ENCODE results near the gene LIM2.

The LIM2 gene

GRCh38 chr19:51396175-51396574 is 8.4 kb upstream of the LIM2 start:
- DNase-seq (ENCODE audit: low spot score), result no peak

GRCh38 chr19:51394050-51394836 is 6.5 kb upstream of the LIM2 start:
- peak; percentile 100 for DNase-seq (ENCODE audit: low spot score)

DNA sequence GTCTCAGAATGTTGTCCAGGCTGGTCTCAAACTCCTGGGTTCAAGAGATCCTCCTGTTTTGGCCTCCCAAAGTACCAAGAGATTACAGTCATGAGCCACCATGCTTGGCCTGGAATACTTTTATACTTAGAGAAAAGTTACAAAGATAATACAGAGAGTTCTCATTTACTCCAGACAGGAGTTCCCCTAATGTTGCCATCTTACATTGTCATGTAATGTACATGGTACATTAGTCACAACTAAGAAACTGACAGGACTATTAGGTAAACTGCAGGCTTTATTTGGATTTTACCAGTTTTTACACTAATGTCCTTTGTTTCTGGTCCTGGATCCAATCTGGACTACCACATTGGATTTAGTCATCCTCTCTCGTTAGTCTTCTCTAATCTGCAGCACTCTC is 4.9 kb upstream of the LIM2 start:
- no peak for DNase-seq (ENCODE audit: low spot score)

GRCh38 chr19:51391073-51391611 is 3.4 kb upstream of the LIM2 start:
- no peak for DNase-seq (ENCODE audit: low spot score)

- no peak for DNase-seq (ENCODE audit: low spot score)
Observed at GRCh38 chr19:51389143-51389542, 1.4 kb upstream of the LIM2 start.

DNA sequence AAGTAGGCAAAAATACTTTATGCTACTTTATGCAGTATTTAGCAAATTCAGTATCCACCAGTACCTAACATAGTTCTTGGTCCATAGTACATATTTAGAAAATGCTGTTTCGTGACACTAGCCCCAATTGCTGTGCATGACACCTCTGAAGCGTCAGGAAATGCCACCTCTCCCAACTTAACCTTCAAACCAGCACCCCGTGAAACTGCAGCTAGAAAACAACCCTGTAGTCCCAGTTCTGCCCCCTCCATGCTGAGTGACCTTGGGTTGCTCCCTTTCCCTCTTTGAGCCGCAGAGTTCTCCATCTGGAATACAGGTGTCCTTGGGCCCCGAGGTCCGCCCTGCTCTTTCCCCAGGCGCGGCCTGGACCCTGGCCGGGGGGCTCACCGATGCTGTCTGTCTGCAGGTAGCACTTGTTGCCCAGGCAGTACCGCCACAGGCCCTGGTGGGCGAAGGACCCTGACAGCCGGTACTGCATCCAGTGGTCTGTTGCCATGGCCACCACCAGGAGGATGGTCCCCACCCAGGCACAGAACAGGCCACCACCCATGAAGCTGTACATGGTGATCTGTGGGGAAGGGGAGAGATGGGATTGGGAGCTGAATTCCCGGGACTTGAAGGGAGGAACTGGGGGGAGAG is 773 bp downstream of the LIM2 start:
- no peak for DNase-seq (ENCODE audit: low spot score)

GRCh38 chr19:51382004-51382403 is 5.8 kb downstream of the LIM2 start:
- no peak for DNase-seq (ENCODE audit: low spot score)

DNA sequence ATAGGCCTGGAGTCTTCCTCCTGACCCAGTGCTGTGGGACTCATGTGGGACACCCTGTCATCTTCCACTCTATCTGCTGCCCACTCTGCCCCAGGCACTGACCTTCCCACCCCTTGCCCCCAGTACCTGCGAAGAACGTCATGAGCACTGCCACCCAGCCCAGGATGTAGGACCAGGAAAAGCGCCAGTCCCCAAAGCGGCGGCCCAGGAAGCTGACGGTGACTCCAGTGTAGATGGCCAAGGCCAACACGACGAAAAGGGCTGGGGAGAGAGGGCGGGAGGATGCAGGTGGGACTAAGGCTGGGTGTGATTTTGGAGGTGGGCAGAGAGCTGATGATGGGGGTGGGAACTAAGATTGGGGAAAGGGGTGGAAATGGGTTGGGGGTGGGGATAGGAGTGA is 7.4 kb downstream of the LIM2 start:
- no peak for DNase-seq (ENCODE audit: low spot score)

DNA sequence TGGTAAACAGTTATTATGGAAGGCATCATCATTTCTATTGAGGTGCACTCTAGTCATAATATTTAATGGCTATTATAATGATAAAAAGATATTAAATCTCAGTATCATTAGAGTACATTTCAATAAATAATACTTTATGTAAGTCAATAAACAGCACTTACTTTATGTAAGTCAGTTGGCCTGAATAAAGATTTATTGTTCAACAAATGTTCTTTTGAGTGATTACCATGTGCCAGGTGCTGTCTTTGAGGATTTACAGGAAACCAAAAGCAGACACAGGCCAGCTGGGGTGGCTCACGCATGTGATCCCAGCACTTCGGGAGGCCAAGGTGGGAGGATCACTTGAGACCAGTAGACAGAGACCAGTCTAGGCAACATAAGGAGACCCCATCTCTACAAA is 10.4 kb downstream of the LIM2 start:
- no peak for DNase-seq (ENCODE audit: low spot score)

GRCh38 chr19:51375504-51376221 is 12.1 kb downstream of the LIM2 start:
- DNase-seq (ENCODE audit: low spot score), result no peak

- no peak for DNase-seq (ENCODE audit: low spot score)
Observed at GRCh38 chr19:51372649-51373504, 14.9 kb downstream of the LIM2 start, which contains the start of gene NKG7. Gene NKG7, minus strand, starts transcription at chr19:51372654. Its CDS starts 119 bp downstream, at chr19:51372535.

DNA sequence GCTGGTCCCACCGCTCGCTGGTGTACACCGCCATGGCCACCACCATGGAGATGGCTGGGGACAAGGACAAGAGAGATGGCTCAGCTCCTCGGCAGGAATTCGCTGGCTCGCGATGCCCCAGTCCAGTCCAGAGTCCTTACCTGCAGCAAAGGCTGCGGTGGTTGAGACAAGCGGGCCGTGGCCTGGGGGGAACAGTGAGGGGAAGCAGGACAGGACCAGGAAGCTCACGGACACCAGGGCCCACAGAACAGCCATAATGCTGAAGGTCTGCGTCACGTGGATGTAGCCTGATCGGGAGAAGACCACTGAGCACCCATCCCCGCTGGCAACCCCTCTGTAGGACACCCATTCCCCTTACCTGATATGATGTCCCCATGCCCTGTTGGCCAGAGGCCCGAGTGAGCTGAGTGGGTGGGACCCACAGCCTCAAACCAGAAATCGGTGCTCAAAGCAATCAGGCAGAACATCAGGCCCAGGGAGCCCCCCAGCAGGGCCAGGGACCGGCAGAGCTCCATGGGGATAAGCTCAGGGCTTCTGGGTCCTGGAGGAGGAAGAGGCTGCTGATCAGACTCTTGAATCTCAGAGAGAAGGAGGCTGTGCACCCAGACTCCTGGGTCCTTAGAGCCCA is 15.6 kb downstream of the LIM2 start:
- no peak for DNase-seq (ENCODE audit: low spot score)

GRCh38 chr19:51371186-51371690 is 16.5 kb downstream of the LIM2 start:
- DNase-seq (ENCODE audit: low spot score), result no peak

DNA sequence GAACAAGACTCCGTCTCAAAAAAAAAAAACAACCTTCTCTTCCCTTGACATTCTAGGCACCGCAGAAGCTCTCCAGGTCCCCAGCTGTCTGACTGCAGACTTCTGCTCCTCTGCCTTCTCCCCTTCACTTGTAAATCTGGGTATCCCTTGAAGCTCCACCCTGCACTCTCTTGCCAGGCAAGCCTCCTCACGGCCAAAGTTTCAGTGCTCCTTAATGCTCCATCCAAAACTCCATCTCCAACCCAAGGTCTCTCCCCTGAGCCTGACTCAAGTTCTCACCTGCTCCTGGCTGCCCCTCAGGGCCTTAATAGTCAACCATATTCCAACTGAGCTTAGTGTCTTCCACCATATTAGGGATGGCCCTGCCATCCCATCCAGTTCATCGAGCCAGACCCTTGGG is 17.5 kb downstream of the LIM2 start:
- DNase-seq (ENCODE audit: low spot score), result no peak

DNA sequence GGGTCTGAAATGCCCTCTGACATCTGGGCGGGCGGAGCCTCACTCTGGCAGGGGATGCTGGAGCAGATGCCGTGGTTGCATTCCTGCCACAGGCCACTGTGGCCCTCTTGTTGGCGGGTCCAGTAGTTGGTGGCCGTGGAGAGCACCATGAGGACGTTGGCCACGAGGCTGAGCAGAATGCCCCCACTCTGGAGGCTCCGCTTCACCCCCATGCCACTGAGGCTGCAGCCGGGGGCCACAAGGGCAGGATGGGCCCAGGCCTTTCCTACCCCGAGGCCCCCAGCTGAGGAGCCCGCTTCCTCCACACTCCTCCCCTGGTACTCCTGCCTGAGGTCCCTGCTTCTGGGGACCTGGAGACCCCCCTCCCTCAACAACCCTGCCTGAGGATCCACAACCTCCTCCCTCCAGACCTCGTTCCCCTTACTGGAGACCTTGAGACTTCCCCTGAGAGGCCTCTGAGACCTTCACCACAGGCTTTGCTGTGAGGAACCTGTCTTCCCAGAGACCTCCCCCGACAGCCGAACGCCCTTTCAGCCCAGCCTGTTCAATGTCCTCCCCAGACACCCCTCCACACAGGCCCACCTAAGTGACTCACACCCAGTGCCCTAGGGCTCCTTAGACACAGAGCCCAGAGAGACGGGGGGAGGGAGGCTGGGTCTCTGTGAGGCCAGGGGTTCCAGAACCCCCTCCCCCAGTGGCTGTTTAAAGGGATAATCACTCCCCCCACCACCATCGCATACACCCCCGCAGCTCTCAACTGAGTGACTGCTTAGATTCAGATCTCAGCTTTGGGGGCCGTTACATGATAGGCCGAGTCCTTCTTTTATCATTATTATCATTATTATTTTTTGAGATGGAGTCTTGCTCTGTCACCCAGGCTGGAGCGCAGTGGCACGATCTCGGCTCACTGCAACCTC is 19.1 kb downstream of the LIM2 start, which contains the start of gene CLDND2:
CLDND2 (minus strand) TSS at position 638 of the 917 bp plus-strand sequence; CDS start at position 212, 426 bp downstream.
- DNase-seq (ENCODE audit: low spot score), result no peak

DNA sequence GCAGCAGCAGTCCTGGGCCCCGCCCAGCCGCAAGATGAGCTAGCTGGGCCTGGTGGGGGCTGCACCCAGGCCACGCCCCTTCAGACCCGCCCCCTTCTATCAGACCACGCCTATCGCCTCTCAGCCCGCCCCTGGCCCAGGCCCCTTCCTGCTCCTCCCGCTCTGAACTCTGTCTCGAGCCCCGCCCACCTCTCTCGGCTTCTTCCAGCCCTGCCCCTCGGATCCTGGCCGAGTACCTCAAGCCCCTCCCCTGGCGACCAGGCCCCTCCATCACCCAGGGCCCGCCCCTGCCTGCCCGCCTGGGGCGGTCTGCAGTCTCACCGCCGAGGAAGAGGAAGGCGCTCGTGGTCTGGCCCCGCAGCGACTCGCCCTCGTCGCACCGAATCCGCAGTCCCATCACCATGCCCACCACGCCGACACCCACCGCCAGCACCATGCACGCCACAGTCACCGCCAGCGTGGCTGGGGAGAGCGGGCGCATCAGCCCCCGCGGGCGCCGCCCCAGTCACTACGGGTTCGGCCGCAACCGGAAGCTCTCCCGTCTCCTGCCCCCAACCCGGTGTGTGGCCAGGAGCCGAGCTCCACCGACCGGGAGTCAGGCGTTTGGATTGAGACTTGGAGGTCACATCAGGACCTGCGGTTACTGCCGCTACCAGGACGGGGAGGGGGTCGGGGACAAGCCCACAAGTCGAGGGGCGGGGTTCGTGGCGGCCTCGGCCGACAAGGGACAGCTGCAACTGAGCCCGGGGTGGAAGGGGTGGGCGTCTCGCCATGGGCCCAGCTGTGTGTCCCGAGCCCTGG is 20.0 kb downstream of the LIM2 start:
- peak; percentile 98 for DNase-seq (ENCODE audit: low spot score)

DNA sequence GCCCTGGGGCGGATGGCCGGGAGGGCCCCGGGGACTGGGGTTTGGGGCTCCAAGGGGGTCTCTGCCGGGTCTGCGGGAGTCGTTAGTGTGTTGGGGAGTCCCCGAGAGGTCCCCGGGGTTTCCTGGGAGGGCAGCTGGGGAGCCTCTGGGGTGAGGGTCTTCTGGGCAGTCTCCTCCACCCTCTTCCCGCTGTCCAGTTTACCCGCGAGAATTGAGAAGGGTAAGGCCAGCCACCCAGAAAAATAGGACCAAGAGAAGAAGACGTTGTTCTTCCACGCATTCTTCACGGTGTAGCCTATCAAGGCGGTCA is 20.6 kb downstream of the LIM2 start:
- no peak for DNase-seq (ENCODE audit: low spot score)

GRCh38 chr19:51366389-51367254 is 21.2 kb downstream of the LIM2 start:
- DNase-seq (ENCODE audit: low spot score), result peak; percentile 99
